IMR-90 (cell line): Measurements from ENCODE around the gene NTRK2. TPM values are rescaled to one million over a fixed set of nuclear protein-coding genes. Genes with fewer than 3 reads are reported as not detected.

Experiments
- ATAC-seq: fragments of 200-7000 bp; cut with Tn5 transposase; 2 replicates; pipeline ENCODE4 v1.9.1; 2020; ENCODE audit warnings: low read depth, mild to moderate bottlenecking, moderate library complexity
- BruUV-seq: library from RNA; stranded (reverse); fragments of 400-500 nt; replicated peaks from 2 replicates; lab custom pipeline; 2021; lab: Mats Ljungman, UMichigan
- CTCF ChIA-PET: fragments of 300-600 bp; formaldehyde crosslinking; extraction: SDS; loops from one replicate; lab custom pipeline; 2021; ENCODE audit warnings: antibody characterized with exemption; lab: Yijun Ruan, JAX
- POLR2A ChIA-PET: fragments of 300-600 bp; sonication (Branson Sonifier 250); formaldehyde crosslinking; loops from one replicate; lab custom pipeline; 2022; ENCODE audit warnings: antibody characterized with exemption; ENCODE audit not compliant: unreplicated experiment; lab: Charles Lee
- DNase-seq: peaks from one replicate; pipeline ENCODE4 v3.0.0; 2013
- H2AFZ ChIP-seq: replicated peaks from 2 replicates; pipeline ENCODE3; 2013; ENCODE audit warnings: low read length, mild to moderate bottlenecking; ENCODE audit not compliant: poor library complexity
- H2AK5ac ChIP-seq: 2 replicates; pipeline ENCODE4 v1.6.1; 2013; ENCODE audit warnings: low read depth, low read length, inconsistent platforms
- H2AK9ac ChIP-seq: replicated peaks from 2 replicates; pipeline ENCODE3; 2013; ENCODE audit warnings: mild to moderate bottlenecking, low read depth, low read length, moderate library complexity; ENCODE audit not compliant: poor library complexity
- H2BK120ac ChIP-seq: 2 replicates; pipeline ENCODE4 v1.6.1; 2013; ENCODE audit warnings: low read depth, low read length, inconsistent platforms
- H2BK15ac ChIP-seq: 3 replicates; pipeline ENCODE4 v1.6.1; 2013; ENCODE audit warnings: low read depth, low read length, inconsistent platforms
- H2BK20ac ChIP-seq: 2 replicates; pipeline ENCODE4 v1.6.1; 2013; ENCODE audit warnings: low read depth, mild to moderate bottlenecking, inconsistent platforms, low read length, moderate library complexity
- H2BK5ac ChIP-seq: 2 replicates; pipeline ENCODE4 v1.6.1; 2013; ENCODE audit warnings: mild to moderate bottlenecking, low read depth, low read length, inconsistent platforms; ENCODE audit not compliant: poor library complexity, severe bottlenecking
- H3K14ac ChIP-seq: replicated peaks from 2 replicates; pipeline ENCODE4 v1.6.1; 2013; ENCODE audit warnings: low read depth, low read length, inconsistent platforms
- H3K18ac ChIP-seq: 2 replicates; pipeline ENCODE4 v1.6.1; 2013; ENCODE audit warnings: low read depth, low read length, control low read depth
- H3K23ac ChIP-seq: 2 replicates; pipeline ENCODE4 v1.6.1; 2013; ENCODE audit warnings: low read depth, low read length, inconsistent platforms
- H3K27ac ChIP-seq: 2 replicates; pipeline ENCODE4 v1.5.1; 2013; ENCODE audit warnings: mild to moderate bottlenecking, control low read depth, low read length; ENCODE audit not compliant: insufficient read depth
- H3K27me3 ChIP-seq: 2 replicates; pipeline ENCODE4 v1.6.1; 2013; ENCODE audit warnings: low read length; ENCODE audit not compliant: control insufficient read depth, insufficient read depth
- H3K36me3 ChIP-seq: 2 replicates; pipeline ENCODE4 v1.6.1; 2013; ENCODE audit warnings: low read length, mixed read lengths; ENCODE audit not compliant: control insufficient read depth, insufficient read depth
- H3K4ac ChIP-seq: 2 replicates; pipeline ENCODE4 v1.6.1; 2013; ENCODE audit warnings: low read depth, low read length, inconsistent platforms
- H3K4me1 ChIP-seq: 2 replicates; pipeline ENCODE4 v1.6.1; 2013; ENCODE audit warnings: low read length, mixed read lengths; ENCODE audit not compliant: control insufficient read depth, insufficient read depth
- H3K4me2 ChIP-seq: 2 replicates; pipeline ENCODE4 v1.6.1; 2013; ENCODE audit warnings: low read depth, mild to moderate bottlenecking, control low read depth, low read length, moderate library complexity
- H3K4me3 ChIP-seq: 2 replicates; pipeline ENCODE4 v1.5.1; 2013; ENCODE audit warnings: low read depth, mild to moderate bottlenecking, control low read depth, low read length, moderate library complexity; ENCODE audit not compliant: insufficient read depth
- H3K56ac ChIP-seq: 2 replicates; pipeline ENCODE4 v1.6.1; 2013; ENCODE audit warnings: low read length, inconsistent platforms; ENCODE audit not compliant: insufficient read depth; ENCODE audit errors: extremely low read depth
- H3K79me1 ChIP-seq, 2 experiments: 2 replicates each; pipeline ENCODE4 v1.6.1; 2013; ENCODE audit warnings: low read length in 2 of 2, inconsistent platforms in 1 of 2, low read depth in 1 of 2
- H3K9ac ChIP-seq: 2 replicates; pipeline ENCODE4 v1.6.1; 2013; ENCODE audit warnings: low read depth, low read length, control low read depth
- H3K9me1 ChIP-seq: 2 replicates; pipeline ENCODE4 v1.6.1; 2013; ENCODE audit warnings: low read length, inconsistent platforms; ENCODE audit not compliant: insufficient read depth
- H3K9me3 ChIP-seq: 2 replicates; pipeline ENCODE4 v1.6.1; 2013; ENCODE audit warnings: low read length; ENCODE audit not compliant: control insufficient read depth, insufficient read depth
- H4K20me1 ChIP-seq: 2 replicates; pipeline ENCODE4 v1.6.1; 2013; ENCODE audit warnings: low read length, inconsistent platforms; ENCODE audit not compliant: insufficient read depth
- H4K5ac ChIP-seq: 2 replicates; pipeline ENCODE4 v1.6.1; 2013; ENCODE audit warnings: mild to moderate bottlenecking, low read depth, low read length, control low read depth
- H4K8ac ChIP-seq, 2 experiments: 2 replicates each; pipeline ENCODE4 v1.6.1; 2013; ENCODE audit warnings: low read depth in 2 of 2, low read length in 2 of 2, control low read depth in 1 of 2, inconsistent platforms in 1 of 2
- H4K91ac ChIP-seq: 2 replicates; pipeline ENCODE4 v1.6.1; 2013; ENCODE audit warnings: low read depth, low read length, inconsistent platforms; ENCODE audit not compliant: insufficient read depth
- CEBPB ChIP-seq: IDR thresholded peaks from 2 replicates; pipeline ENCODE4 v1.6.1; 2012; ENCODE audit warnings: low read depth, low read length, improper control_type of control experiment
- ELK1 ChIP-seq: fragments of 150-350 bp; IDR thresholded peaks from 2 replicates; pipeline ENCODE4 v1.6.1; 2016; ENCODE audit warnings: low read depth, mild to moderate bottlenecking, low read length, moderate library complexity, borderline replicate concordance
- NFE2L2 ChIP-seq: fragments of 150-350 bp; IDR thresholded peaks from 2 replicates; pipeline ENCODE4 v1.6.1; 2016; ENCODE audit warnings: low read depth, mild to moderate bottlenecking, low read length
- WGBS, 2 experiments: methylation state at CpG; one replicate each; pipeline versions ENCODE4 v1.1.5 to v1.1.7; 2013; ENCODE audit warnings: missing lambda C conversion rate in 2 of 2; ENCODE audit not compliant: insufficient read length in 1 of 2; ENCODE audit errors: extremely low coverage in 2 of 2; 5-methylcytosine and 5-hydroxymethylcytosine counted together
- dilution Hi-C: fragments of 300-500 bp; cut with HindIII; formaldehyde crosslinking; loops from one replicate; pipeline ENCODE4 v1.14.3; 2018; ENCODE audit warnings: low sequenced_read_pairs; ENCODE audit not compliant: unreplicated experiment
- in situ Hi-C: fragments of 300-500 bp; cut with MboI; formaldehyde crosslinking; loops from 3 replicates; pipeline ENCODE4 v1.14.3; 2019; ENCODE audit warnings: low sequenced_read_pairs, inconsistent platforms, mixed read lengths
- intact Hi-C: fragments of 100-400 bp; cut with micrococcal nuclease; formaldehyde crosslinking; loops from 2 replicates; pipeline ENCODE4 v1.10.0; 2022
- polyA plus RNA-seq, 3 experiments: library from polyadenylated mRNA; depleted of rRNA; stranded (reverse); fragments of >200 nt; gene quantifications; 2 replicates each; pipeline ENCODE4 v1.2.3, GENCODE V29; 2012; ENCODE audit warnings: low replicate concordance in 1 of 3
- total RNA-seq: library from RNA; depleted of rRNA; stranded (reverse); fragments of >200 nt; gene quantifications from 2 replicates; pipeline ENCODE4 v1.2.3, GENCODE V29; 2012

NTRK2 gene
- total and polyA plus RNA-seq, 2 of the 4 experiments (the other 2 are of a cell fraction): under 0.01 to 0.02 TPM

GRCh38 chr9:84891924-84892323, 222.4 kb downstream of the NTRK2 start:
- TF ChIP-seq NFE2L2 (no peak), CEBPB (no peak), ELK1 (no peak)
- dilution Hi-C loops: no loop called here

More at GRCh38 chr9:84891924-84892323, 222.4 kb downstream of the NTRK2 start:
- Histone ChIP-seq H2AFZ (no peak overlapping the region), H3K79me1 (no peaks in the 10 kb centered on the region), H2BK20ac (no peak overlapping the region), H3K4me3 (no peak overlapping the region), H4K5ac (no peak overlapping the region), H2BK120ac (no peak overlapping the region), H3K4me1 (no peaks in the 10 kb centered on the region), H3K36me3 (no peaks in the 10 kb centered on the region), H4K20me1 (no peaks in the 10 kb centered on the region), H3K9me3 (peaks cover 6% of the 10 kb centered on the region; the same call in 1 of the 2 replicates), H3K27me3 (no peaks in the 10 kb centered on the region), H3K27ac (no peak overlapping the region), H3K9ac (no peak overlapping the region), H3K14ac (no peak overlapping the region), H2AK5ac (no peak overlapping the region), H3K23ac (no peak overlapping the region), H3K4me2 (no peak overlapping the region), H2BK5ac (no peak overlapping the region), H3K18ac (no peak overlapping the region), H3K4ac (no peak overlapping the region), H4K91ac (no peak overlapping the region), H3K56ac (no peak overlapping the region), H2AK9ac (no peak overlapping the region), H2BK15ac (no peak overlapping the region), H4K8ac (no peak overlapping the region), H3K9me1 (no peaks in the 10 kb centered on the region)
- no CpG with 5 or more reads among the region's 1 CpG for WGBS, 2 experiments
- no TSS peak for BruUV-seq
- ChIA-PET POLR2A (no interaction called here), CTCF (no interaction called here)
- ATAC-seq (no peak), DNase-seq (no peak)
- in situ Hi-C loops: no loop called here
- intact Hi-C loops: no loop called here
